SHP77 treated with DMSO at 0.1 percent for 48 hours (cell line): ENCODE results near the gene WSB1.
A peak's percentile ranks its signal among the peaks of the same experiment; 100 is the strongest.

Source experiments
- DNase-seq: peaks from one replicate; lab custom pipeline; 2025; lab: John Stamatoyannopoulos, UW

Gene WSB1

DNA sequence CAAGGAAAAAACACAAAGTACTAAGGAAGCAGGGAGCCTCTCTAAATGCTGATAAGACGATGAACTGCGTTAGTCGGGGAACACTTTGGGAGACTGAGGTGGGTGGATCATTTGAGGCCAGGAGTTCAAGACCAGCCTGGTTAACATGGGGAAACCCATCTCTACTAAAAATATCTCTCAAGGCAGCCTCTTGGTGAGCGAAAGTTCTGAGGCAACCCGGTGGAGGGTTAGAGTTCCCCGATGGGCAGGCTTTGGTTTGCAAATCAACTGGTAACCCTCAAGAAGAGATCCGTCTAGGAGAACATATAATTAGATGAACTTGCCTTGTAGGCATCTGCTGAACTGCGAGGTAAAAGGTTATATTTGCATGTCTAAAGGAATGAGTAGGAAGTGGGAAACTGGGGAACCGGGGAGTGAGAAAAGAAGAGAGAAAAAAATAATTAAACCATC, 44.6 kb downstream of the WSB1 start:
- no peak for DNase-seq

DNA sequence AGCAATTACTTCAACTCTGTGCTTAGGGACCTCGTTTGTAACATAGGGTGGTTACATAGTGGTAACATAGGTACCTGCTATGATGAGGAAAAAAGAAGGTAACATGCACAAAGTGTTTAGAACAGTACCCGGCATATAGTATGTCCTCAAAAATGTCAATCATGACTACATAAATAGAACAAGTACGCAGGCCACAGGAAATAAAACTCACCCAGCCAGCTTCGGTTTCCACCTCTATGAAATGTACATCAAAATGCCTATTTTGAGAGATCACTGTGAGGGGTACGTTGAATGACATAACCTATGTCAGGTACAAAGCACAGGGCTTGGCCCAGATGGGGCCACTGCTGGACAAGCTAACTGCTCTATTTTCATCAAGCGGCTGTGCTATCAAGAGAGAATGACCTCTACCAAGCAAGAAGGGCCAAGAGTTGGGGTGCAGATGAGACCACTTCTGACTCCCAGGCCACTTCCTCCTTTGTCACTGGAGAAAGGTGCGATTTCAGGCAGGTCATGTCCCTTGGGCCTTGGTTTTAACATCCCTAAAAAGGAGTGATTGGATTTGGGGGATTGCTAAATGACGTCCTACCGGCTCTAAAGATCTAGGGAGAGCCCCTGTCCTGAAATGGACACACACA, 45.4 kb downstream of the WSB1 start:
- DNase-seq: no peak

DNA sequence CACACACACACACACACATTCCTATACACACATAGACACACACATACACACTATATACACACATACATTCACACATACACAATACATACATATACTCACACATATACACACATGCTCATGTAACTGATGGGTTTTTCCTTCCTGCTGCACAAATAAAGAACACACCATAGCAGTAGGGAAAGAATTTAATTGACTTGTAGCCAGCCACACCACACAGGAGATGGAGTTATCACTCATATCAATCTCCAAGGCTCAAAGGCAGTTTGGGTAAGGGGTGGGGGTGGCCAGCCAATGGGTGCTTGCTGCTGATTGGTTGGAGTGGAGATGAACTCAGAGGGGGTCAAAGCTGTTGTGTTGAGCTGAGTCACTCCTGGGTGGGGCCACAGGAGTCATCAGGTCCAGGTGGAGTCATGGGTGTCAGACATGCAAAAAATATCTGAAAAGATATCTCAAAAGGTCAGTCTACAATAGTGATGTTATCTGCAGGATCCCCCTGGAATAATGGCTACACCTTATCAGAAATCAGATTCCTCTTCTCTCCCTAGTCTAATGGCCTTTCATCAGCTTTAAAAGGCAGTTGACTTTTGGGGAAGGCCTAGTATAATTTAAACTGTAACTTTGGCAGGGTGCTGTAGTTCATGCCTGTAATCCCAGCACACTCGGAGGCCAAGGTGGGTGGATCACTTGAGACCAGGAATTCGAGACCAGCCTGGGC, 46.1 kb downstream of the WSB1 start:
- DNase-seq: no peak

DNA sequence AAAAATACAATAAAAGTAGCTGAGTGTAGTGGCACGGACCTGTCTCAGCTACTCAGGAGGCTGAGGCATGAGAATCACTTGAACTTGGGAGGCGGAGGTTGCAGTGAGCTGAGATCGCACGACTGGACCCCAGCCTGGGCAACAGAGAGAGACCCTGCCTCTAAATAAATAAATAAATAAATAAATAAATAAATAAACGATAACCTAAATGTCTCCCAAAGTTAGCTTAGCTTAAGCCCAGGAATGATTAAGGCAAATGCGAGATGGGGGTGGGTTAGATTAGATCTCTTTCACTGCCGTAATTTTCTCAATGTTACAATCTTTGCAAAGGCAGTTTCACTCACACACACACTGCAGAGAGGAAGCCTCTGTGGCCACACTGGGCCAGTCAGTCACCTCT, 46.7 kb downstream of the WSB1 start:
- no peak for DNase-seq

DNA sequence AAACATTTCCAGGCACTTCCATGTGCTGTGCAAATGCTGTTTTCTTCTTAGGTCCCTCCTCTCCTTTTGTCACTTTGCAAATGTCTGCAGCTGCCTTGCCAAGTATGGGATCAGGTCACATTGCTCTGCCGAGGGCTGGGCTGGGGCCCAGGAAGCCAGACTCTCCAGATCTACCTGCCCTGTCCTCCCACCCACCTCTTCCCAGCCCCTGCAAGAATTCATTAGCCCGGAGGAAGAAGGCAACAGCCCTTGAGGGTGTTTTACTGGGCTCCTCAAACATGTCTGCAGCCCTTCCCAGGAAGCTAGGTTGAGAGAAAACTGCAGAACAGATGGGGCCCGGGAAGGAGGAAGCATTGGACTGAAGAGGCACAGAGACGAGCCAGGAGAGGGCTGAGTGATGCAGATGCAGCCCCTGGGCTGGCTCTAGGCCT, 47.1 kb downstream of the WSB1 start:
- DNase-seq: no peak

DNA sequence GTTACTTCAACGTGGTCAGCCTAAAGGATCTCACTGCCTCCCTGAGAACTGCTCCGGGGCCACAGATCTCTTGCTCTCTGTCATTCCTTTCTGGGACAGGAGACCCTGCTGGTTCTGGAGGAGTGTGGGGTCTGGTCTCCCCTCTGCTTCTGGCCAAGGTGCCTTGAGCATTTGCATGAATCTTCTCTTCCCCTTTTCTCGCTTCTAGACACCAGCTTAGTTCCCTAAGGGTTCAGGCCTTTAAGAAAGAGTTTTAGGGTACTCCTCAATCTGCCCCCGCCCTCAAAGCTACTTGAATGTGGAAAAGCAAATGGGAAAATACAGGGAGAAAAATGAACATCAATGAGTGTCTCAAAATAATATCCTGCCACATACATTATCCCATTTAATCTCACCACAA, 48.1 kb downstream of the WSB1 start:
- DNase-seq: no peak

DNA sequence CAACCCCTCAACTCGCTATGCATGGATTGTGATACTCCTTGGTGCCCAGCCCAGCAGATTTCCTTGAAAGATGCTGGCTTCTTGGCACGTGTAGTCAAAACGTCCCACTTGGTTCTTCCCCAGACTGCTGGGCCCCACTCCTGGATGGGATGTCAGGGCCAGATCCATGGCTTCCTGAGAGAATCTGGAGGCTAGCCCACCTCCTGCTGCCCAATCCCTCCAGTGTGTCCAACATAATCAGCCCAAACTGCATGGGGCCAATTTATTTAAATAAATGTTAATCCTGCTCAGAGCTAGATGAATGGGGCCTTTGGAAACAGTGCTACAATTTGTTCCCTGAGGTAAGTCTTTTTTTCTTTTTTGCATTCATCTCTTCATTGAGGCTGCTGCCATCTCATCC, 49.4 kb downstream of the WSB1 start:
- DNase-seq: no peak

DNA sequence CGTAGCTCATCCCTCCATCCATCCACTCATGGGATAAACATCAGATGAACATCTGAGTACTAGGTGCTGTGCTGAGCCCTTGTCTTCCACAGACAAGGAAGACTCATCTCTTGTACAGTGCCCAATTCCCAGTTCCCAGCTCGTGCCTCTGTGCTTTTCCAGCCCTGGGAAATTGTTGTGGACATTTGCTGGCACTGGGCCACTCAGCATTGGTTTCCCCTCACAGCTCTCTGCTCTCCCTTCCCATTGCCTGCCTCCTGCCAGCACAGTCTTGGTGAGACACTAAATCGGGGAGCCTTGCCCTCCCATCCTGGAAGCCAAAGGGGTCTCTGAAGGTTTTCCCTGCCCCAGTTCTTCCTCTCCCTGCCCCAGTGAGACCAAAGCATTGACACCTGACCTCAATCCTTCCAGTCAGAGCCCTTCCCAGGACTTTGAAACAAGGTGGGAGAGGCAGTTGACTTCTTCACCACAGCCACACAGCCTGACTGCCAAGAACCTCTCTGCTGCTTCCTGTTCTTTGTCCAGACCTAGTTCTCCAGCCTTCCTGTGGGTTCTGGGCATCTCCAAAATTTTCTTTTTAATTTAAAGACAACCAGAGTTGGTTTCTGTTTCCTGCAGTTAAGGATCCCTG, 50.2 kb downstream of the WSB1 start:
- DNase-seq: no peak

DNA sequence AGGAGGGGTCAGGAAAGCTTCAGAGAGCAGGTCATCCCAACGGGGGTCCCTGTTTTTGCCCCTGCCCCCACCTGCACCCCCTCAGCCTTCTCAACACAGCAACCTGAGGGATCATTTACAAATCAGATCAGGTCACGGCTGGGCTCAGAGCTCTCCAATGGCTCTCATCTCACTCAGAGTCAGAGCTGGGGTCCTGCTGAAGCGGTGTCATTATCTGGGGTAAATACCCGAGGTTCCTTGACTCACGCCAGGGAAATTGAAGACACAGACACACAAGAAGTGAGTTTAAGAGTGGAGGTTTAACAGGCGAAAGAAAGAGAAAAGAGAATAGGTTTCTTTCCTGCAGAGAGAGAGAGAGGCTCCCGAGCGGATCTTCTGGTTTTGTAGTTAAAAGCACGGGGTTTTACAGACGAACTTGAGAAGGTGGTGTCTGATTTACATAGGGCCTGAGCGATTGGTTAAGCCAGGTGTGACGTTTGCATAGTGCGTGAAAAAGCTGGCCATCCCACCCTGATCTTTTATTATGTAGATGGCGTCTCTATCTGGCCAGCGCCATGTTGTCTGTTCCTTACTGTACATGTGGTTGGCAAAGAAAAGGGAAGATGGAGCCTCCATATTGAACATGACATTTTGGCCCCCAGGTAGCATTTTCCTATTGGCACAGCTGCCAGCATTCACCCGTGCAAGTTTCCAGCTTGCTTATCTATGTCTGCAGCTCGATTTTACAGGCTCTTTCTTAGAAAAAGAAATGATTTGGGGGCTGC, 51.4 kb downstream of the WSB1 start:
- DNase-seq: peak; percentile 90

DNA sequence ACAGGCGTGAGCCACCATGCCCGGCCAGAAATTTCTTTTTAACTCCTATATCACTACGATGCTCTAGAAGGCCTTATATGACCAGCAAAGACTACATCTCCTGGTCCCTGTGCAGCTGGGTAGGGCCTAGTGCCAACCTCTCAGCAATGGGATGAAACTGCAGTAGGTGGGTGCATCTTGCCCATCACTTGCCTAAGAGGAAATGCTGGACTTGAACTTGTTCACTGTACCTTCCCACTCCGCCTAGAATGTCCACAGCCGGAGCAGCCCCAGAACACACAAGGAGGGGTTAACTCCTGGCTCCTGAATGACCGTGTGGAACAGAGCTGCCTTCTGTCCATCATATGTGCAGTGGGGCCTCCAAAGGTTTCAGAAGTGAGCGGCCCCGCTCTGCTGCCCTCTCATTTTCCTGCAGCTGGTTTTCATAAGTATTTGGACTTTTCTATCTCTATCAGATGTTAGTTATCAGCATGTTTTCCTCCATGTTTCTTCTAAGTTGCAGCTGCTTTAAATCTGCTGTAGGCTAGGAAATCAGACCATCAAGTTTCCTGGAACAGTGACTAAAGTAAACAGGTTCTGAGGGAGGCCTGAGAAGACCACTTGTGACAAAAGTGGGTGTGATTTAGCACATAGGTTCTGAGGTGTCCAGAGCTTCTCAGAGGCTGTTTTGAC, 52.5 kb downstream of the WSB1 start:
- DNase-seq: no peak

DNA sequence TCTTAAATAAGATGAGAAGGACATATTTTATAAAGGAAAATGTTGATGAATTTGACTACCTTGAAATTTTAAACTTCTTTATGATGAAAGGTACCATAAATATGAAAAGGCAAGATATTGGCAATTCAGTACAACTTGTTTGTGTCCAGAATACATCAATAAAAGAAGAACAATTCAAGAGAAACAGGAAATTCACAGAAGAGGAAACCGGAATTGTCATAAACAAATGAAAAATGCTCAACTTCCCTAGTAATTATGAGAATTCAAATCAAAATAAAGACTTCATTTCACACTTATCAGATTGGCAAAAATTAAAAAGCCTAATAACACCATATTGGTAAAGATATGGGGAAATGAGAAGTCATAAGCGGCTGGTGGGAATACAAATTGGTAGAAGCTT, 54.3 kb downstream of the WSB1 start:
- DNase-seq: no peak

DNA sequence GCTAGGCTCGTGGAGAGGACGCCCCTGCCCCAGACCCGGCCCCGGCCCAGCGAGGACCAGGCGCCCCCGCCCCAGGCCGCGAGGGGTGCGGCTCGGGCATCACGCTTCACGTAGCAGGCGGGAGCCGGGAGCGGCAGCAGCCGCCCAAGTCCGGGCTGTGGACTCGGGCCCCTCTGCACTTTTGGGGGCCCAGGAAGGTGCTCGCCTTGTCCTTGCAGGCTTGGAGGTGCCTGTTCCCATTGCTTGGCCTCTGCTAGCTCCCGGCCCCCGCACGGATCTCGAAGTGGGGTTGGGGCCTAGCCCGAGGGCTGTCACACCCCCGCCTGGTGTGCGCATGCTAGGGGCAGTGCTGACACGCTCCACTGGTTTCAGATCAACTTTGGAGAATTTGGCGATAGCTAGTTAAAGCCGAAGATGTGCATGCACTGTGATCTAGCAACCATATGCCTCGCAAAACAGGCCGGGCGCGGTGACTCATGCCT, 55.7 kb downstream of the WSB1 start:
- no peak for DNase-seq

DNA sequence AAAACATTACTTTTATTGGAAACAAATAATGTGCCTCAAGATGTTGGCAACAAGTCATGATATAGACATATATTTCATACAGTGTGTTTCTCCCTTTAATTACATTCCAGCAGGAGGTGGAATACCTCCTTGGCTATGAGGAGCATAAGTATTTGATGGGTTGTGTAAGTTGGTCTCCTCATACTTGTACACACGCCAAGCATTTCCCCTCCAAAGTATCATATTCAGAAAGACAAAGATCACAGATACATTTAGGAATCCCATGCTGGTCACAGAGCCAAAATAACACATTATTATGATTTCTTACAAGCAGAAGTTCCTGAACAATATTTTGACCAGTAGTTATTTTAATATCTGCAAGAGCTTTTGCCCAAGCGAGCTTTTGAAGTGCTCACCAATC, 57.8 kb downstream of the WSB1 start:
- no peak for DNase-seq

DNA sequence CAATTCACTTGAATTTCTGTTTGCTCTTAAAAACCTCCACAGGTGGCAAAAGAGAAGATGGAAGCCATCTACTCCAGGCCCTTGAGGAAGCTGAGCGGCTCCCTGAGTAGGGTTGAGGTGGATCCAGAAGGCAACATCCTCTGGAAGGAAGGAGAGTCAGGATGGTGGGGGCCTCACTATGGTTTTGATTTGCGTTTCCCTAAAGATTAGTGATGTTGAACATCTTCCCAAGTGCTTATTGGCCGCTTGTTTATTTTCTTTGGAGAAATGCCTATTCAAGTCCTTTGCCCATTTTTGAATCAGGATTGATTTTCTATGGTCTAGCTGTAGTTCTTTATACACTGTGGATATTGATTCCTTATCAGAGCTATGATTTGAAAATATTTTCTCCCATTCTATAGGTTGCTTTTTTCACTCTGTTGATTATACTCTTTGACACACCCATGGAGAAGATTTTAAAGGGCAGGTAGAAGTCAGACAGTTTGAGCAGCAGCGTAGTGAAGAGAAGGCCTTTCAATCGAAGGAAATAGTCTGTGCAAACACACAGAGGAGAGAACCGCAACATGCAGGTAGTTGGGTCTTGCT, 58.6 kb downstream of the WSB1 start:
- DNase-seq: no peak

DNA sequence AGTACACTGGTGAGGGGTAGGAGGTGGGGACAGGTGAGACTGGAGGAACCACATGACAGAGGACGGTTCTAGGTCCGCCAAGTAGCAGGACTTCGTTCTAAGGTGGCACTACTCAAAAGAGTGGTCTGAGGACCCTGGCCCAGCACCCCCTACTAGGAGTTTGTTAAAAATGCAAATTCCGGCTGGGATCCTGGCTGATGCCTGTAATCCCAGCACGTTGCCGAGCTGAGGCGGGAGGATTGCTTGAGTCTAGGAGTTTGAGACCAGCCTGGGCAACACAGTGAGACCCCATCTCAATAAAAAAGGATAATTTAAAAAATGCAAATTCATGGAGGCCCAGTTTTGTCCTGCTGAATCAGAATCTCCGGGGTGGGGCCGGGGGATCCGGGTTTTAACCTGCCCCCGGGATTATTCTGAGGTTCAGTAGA, 59.1 kb downstream of the WSB1 start:
- DNase-seq: no peak

DNA sequence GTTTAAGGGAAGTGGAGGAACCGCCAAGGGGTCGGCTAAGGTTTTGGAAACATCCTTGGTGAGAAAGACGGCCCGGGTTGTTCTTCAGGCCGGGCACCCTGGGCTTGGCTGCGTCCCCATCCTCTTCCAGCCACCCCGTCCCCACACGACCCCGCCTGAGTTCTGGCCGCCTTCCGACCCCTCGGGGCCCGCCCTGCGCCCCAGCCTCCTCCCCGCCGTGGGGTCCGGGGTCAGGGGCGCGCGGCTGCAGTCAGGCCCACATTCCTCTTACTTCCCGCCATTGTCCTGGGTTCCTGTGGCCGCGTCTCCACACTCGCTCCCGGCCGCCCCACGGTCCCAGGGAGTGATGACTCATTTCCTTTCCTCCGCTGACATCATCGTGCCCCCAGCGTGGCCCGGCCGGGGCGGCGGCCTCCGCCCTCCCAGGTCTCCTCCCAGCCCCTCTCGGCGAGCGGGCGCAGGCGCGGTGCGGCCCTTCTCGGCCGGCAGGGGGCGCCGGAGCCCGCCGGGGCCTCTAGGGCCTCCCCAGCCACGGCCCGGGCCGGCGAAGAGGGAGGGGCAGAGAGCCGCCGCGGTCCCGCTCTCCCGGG, 59.6 kb downstream of the WSB1 start:
- peak; percentile 73 for DNase-seq

DNA sequence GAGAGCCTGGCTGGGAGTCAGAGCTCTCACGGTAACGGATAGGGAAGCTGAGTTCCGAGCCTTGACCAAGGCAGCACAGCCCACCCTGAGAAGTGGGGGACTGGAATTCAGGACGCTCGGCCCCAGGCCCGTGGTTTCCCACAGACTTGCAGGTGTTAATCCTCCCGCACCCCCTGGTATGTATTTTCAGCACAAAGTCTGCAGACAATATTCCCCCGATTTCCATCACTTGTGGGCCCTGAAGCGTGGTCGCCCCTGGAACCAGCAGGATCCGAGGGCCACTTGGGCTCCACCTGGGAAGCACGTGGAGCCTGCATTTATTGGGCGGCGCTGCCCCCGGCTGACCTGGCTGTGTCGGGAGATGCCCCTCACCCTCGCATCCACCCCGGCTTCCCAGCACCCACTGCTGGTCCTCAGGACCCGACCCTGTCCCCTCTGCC, 60.2 kb downstream of the WSB1 start:
- no peak for DNase-seq

DNA sequence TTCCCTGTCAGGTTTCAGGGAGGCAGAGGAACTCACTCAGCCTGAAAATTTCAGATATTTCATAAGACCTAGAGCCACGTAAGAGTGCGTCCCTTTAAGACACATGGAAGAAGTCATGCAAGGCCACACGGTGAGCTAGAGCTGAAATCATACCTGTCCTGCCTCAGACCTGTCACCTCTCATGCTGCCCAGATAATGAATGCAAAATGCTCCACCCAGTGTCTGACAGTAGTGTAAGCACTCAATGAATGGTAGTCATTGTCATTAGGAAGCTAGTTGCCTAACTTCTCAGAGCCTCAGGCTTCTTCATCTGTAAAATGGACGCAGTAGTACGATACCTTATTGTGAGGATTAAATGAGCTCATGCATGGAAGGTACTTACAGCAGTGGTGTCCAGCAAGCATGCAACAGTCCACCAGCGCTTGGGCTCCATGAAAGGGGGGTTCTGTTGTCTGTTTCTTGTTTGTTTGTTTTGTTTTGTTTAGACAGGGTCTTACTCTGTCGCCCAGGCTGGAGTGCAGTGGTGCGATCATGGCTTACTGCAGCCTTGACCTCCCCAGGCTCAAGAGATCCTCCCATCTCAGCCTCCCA, 60.7 kb downstream of the WSB1 start:
- DNase-seq: no peak

DNA sequence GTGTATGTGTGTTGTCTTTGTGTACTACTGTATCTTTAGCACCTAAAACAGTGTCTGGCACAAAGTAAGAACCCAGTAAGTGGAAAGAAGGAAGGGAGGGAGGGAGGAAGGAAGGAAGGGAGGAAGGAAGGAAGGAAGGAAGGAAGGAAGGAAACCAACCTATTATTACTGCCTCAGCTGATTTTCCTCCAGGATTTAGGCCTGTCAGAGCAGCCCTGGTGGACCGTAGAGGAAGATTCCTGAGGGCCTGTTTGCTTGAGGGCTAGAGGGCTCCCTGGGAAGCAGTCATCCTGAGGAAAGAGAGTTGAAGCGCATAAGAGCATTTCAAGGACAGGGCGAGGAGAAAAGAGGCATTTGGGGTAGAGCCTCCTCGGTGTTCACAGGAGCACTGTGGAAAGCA, 61.5 kb downstream of the WSB1 start:
- DNase-seq: no peak

DNA sequence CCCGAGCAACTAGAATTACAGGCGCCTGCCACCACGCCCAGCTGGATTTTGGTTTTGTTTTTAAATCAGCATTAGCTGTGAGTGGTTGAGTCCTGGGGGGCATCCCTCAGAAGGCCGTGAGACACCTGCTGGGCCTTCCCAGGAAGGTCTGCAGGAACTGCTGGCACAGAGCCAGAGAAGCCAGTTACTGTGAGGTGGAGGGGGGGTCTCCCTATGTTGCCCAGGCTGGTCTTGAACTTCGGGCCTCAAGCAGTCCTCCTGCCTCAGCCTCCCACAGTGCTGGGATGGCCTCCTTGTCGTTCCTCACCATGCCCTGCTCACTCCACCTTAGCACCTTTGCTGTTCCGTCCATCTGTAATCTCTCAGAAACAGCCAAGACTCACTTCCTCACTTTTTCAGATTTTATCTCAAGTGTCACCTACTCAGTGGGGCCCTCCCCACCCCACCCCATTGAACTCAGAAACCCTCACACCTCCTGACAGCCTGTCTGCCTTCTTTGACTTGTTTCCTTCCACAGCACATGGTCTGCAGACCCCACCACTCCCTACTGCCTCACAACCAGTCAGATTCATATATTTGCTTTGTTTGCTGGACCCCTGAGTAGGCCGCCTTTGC, 62.3 kb downstream of the WSB1 start:
- no peak for DNase-seq
